HG03439 (cell line): ENCODE data around the gene ASCL2.

Experiments used
- ATAC-seq: cut with Tn5 transposase; IDR thresholded peaks from one replicate; pipeline ENCODE4 v1.9.1; 2021; ENCODE audit warnings: mild to moderate bottlenecking, moderate library complexity; ENCODE audit not compliant: unreplicated experiment

The ASCL2 gene

DNA sequence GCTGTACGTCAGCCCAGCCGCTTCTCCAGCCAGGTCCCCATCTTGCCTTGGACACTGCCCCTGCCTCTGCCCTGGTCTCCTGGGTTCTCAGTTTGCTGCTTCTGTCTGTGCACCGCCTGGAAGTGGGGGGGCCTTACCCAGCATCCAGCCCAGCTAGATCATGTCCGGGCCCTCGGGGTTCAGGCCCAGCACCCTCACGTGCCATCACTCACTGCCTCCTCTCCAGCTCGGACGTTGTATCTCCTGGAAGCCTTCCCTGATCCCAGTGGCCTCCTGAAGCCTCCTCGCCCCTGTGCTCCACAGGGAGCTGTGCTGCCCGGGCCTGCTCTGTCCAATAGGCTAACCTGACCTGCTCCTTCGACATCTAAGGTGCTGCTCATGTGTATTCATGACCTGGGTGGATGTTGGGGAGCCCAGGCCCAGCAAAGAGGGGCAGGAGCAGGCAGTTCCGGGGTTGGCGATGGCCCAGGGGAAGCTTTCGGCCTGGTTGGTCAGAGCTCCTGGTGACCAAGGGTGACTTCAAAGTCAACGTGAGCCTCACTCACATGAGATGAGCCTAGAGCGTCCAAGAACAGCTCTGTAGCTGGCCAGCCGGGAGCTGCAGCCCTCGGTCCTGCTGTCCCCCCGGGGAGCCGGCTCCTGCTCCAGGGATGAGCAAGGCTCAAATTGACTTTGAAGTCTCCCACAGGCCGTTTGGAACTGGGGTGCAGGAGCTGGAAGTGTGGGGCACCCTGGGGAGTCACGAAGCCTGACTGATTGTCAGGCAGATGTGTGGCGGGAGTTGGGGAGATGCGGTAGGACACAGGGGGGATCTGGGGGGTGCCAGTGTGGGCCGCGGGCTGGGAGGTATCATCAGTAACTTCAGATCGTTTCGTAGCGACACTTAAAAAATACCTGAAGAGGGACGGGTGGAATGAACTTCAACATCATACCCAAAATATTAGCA, 5.2 kb upstream of the ASCL2 start:
- no peak for ATAC-seq

DNA sequence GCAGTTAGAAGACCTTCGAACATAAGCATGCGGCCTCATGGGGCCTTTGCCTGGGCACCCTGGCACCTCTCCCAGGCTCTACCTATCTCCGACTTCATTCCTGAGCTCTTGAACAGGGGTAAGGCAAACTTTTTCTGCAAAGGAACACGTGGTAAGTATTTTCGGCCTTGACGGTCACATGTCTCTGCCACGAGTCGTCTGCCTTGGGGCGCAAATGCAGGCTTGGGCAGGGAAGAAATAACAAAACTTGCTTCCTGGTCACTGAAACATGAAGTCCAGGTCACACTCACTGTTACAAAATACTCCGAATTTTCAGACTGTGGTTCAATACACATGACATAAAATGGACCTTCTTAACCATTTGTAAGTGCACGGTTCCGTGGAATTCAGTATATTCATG, 3.4 kb upstream of the ASCL2 start:
- no peak for ATAC-seq

- no peak for ATAC-seq
Observed at GRCh38 chr11:2273311-2273710, 2.9 kb upstream of the ASCL2 start.

DNA sequence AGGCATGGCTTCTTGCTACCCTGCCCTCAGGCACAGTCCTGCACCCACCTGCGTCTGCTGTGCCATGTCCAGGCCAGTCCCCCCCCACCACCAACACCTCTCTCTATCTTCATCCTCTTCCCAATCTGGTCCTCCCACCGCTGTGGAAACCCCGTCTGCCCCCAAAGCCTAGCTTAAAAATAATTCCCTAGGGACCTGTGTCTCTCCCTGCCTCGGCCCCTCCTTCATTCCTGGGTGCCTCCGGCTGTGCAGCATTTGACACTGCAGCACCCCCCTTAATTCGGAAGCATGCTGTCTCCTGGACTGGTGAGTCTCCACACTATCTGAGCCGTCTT, 2.5 kb upstream of the ASCL2 start:
- ATAC-seq, result no peak

DNA sequence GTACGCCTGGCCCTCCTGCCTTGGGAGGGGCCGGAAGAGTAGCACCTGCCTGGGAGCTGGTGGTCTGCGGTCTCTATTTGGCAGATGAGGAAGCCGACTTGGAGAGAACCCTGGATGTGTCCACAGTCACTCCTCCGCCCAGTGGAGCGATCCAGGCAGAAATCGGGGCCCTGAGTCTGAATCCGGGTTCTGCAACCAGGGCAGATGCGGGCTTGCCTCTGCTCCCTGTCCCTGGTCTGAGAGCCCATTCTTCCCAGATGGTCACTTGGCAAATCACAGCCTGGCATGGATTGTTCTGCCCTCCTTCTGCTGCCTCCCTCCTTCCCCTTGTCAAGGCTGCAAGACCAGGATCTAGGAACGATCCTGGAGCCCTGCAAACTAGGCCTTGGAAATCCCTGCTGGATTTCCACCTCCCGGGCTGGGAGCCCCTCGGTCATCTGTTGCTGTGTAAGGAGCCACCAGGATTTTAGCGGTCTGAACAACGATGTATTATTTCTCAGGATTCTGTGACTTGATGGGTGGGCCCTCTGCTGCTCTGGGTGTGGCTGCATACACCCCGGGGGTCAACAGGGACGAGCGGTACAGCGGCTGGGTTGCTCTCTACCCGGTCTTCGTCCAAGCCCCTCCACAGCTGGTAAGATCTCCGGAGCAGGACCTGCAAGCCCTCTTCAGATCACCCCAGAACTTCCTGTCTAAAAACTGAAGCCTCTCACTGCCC, 2.0 kb upstream of the ASCL2 start:
- no peak for ATAC-seq

GRCh38 chr11:2271327-2272227, 1.2 kb upstream of the ASCL2 start:
- ATAC-seq, result no peak

GRCh38 chr11:2271077-2271326, 614 bp upstream of the ASCL2 start:
- ATAC-seq, result no peak

GRCh38 chr11:2269601-2270321, 627 bp downstream of the ASCL2 start:
- no peak for ATAC-seq

- ATAC-seq, result no peak
Observed at GRCh38 chr11:2268729-2269600, 1.4 kb downstream of the ASCL2 start.

DNA sequence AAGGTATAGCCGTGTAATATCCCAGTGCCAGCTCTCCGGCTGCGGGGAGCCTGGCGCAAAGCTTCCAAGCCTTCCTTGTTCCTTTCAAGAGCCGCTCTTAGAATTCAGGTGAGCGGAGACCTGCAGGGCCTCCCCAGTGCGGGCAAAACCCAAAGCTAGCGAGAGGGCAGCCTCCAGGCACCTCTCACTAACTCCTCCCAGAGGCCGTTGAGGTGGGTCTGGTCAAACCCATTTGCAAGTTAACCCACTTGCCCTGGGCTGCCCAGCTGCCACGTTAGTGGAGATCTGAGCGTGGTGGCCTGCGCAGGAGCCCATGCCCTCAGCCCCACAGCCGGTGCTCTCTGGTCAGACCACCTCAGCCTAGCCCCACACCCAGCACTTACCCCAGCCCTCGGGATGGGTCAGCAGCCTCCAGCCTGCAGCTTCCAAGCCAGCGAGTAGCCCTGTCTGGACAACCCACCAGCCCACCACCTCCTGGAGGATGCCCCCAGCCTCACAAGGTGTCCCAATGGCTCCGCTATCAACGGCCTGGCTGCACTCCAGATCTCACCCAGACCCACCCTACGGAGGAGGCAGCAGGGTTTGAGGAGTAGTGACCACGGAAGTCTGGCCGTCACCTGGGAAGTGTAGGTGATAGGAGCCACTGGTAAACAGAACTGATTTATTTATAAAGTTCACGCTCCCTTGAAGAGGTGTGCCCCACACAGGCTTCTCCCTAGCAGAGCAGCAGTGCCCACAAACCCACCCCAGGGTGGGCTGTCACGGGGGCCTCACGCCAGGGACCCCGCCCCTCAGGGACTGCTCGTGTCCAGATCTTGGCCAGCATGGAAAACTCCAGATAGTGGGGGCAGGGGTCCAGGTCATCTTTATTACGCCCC, 2.3 kb downstream of the ASCL2 start:
- ATAC-seq, result no peak

- no peak for ATAC-seq
Observed at GRCh38 chr11:2267306-2267850, 3.0 kb downstream of the ASCL2 start.

DNA sequence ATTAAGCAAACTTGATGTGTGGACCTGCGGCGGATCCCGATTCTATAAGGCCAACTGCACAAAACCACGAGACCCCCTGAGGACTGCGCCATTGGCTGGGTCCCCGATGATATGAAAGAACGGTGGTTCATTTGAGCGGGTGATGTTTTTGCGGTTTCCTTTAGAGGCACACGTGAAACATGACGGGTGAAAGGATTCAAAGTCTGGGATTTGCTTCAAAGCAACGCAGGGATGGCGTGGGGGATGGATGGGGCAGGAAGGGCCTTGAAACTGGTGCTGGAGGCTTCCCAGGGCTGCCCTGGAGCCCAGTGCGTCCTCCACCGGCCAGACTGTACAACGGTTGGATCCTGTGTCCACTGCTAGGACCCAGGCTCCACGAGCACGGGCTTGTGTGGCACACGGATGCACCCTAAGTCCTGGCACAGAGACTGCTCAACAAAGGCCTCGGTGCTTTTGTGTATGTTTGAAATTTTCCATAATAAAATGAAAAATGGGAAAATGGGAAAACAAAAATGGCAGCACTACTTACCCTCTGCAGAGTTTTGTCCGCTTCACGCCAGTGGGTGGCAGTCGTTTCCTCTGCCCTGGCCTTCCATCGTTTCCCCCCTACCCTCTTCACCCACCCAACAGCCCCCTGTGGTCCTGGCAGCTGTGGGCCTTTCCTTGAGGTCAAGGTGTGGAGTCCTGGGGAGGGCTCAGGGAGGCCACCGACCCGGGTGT, 3.6 kb downstream of the ASCL2 start:
- no peak for ATAC-seq

DNA sequence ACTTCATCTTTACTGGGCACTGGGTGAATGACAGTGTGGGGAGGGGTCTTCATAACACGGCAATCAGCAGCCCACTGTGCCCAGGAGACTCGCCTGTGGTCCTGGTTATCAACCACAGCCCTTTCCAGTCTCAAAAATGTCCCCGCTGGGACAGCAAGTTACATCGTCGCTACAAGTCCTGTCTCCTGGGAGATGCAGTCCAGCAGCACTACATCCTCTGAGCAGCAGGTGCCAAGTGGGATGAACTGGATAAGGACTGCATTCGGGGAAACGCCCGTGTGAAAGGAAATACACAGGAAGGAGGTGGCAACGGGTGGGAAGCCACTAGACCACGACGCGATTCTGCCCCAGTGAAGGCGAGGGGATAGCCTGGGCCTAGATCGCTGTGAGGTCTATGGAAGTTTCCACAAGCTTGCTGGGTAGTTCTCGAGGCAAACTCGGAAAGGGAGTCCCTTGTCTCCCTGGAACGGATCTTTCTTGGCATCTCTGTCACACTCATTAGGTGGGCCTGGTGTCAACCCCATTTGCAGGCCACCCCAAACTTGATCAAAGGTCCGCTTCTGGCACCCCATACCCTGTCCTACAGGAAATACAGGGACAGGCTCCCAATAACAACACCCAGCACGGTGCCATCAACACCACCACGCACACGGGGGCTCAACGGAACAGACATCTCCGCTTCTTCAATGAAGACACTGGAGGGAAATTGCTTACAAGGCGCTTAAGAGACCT, 4.4 kb downstream of the ASCL2 start:
- no peak for ATAC-seq

GRCh38 chr11:2265396-2265795, 5.0 kb downstream of the ASCL2 start:
- no peak for ATAC-seq

DNA sequence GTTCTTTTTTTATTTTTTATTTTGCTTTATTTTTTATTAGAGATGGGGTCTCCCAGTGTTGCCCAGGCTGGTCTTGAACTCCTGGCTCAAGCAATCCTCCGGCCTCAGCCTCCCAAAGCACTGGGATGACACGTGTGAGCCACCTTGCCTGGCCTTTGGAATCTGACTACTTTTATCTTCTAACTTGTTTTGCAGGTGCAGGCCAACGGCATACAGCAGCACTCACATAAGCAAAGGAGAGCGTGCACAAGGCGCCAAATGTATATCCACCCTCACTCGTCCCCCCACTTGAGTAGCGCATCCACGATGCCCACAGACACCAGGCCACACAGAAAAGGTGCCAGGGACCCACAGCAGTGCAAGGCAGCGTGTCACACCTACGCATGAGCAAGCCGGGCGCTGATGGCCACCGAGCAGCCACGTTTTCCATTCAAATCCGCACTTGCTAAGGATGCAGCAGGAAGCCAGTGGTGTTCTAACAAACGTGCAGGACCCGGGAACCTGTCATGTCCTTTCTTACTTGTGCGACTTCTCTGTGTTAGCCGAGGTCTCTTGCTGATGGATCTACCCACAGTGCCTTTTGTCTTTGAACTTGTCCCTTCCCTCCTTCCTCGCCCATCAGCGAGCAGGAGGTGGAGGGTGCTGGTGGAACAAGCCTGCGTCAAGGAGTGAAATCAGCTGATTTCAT, 5.9 kb downstream of the ASCL2 start:
- no peak for ATAC-seq

DNA sequence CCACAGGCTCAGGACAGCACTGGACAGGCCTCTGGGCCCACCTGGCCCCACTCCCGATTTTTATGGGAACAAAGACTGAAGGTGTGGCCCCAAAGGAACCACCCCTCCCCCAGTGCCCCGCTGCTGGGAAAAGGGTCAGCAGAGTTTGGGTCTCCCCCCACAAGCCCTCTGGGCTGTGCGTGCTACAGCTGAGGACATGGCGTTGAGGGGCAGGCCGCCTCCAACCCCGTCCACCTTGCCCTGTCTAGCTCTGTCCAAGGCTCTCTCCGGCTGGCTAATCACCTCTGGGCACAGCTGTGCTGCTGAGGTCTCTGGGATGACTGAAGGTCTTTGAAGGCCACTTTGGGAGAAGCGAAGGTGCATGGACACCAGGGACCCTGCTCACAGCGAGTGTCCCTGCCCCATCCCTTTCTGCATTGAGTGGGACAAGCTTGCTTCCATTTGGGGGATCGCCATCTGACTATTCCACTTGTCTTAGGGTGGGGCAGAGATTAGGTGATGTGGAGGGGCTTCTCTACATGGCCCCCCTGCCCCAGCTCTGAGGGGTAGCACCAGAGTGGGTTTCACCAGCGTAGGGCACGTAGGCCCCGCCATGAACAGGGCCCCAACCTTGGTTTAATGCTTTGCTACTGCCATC, 6.5 kb downstream of the ASCL2 start:
- ATAC-seq, result no peak
